Fibroblast of pulmonary artery (primary cell): ENCODE data around the gene TCTA.

ENCODE experiments used
- DNase-seq: peaks from one replicate; pipeline ENCODE4 v3.0.0-alpha.2; 2010; ENCODE audit warnings: low read depth
- H3K4me3 ChIP-seq: replicated peaks from 2 replicates; pipeline ENCODE4 v1.5.1; 2011; ENCODE audit warnings: low read depth, mild to moderate bottlenecking, control low read depth, low read length, moderate library complexity
- CTCF ChIP-seq: IDR thresholded peaks from 2 replicates; pipeline ENCODE4 v1.5.1; 2011; ENCODE audit warnings: mild to moderate bottlenecking, control low read depth, low read length, inconsistent platforms; ENCODE audit errors: missing control alignments

The TCTA gene

GRCh38 chr3:49460188-49460890 lies 48.1 kb downstream of the TCTA start:
- TF ChIP-seq CTCF: no peak
- no peak for DNase-seq
- no peak overlapping the region for H3K4me3 ChIP-seq

- DNase-seq: no peak
- no peak for TF ChIP-seq CTCF
- H3K4me3 ChIP-seq: no peak overlapping the region
These were observed 48.7 kb downstream of the TCTA start for GRCh38 chr3:49460956-49461355.

GRCh38 chr3:49461443-49462171 lies 49.4 kb downstream of the TCTA start:
- H3K4me3 ChIP-seq: no peak overlapping the region
- TF ChIP-seq CTCF: no peak

GRCh38 chr3:49462222-49462621 lies 50.0 kb downstream of the TCTA start:
- TF ChIP-seq CTCF: no peak
- DNase-seq: no peak
- H3K4me3 ChIP-seq: no peak overlapping the region

More at GRCh38 chr3:49461443-49462171, 49.4 kb downstream of the TCTA start:
- peak; percentile 51 for DNase-seq

- peak; percentile 45 for DNase-seq
- TF ChIP-seq CTCF: no peak
- H3K4me3 ChIP-seq: no peak overlapping the region
These were observed 53.2 kb downstream of the TCTA start for GRCh38 chr3:49465270-49466034.
